H9 (cell line): Measurements from ENCODE around the gene FBXO27. TPM values are rescaled to one million over a fixed set of nuclear protein-coding genes. Genes with fewer than 3 reads are reported as not detected.

ENCODE experiments used
- DNase-seq: peaks from one replicate; pipeline ENCODE4 v3.0.0-alpha.2; 2017
- H2AFZ ChIP-seq: one replicate; pipeline ENCODE4 v1.6.1; 2013; ENCODE audit warnings: mild to moderate bottlenecking, low read length, control low read depth, moderate library complexity
- H2AK5ac ChIP-seq: 2 replicates; pipeline ENCODE4 v1.6.1; 2013; ENCODE audit warnings: low read length, control low read depth, mixed read lengths; ENCODE audit not compliant: insufficient read length
- H2BK120ac ChIP-seq: one replicate; pipeline ENCODE4 v1.6.1; 2013; ENCODE audit warnings: low read depth, mild to moderate bottlenecking, low read length, control low read depth, inconsistent platforms; ENCODE audit not compliant: poor library complexity, severe bottlenecking
- H2BK12ac ChIP-seq: 2 replicates; pipeline ENCODE4 v1.6.1; 2013; ENCODE audit warnings: low read length, control low read depth, mixed read lengths, low read depth; ENCODE audit not compliant: insufficient read length
- H2BK15ac ChIP-seq: 2 replicates; pipeline ENCODE4 v1.6.1; 2013; ENCODE audit warnings: low read depth, low read length, control low read depth
- H2BK20ac ChIP-seq: one replicate; pipeline ENCODE4 v1.6.1; 2013; ENCODE audit warnings: low read depth, mild to moderate bottlenecking, low read length, control low read depth, inconsistent platforms; ENCODE audit not compliant: poor library complexity, severe bottlenecking
- H2BK5ac ChIP-seq: 2 replicates; pipeline ENCODE4 v1.6.1; 2013; ENCODE audit warnings: low read length, control low read depth, mixed read lengths; ENCODE audit not compliant: insufficient read length
- H3K14ac ChIP-seq: 2 replicates; pipeline ENCODE4 v1.6.1; 2013; ENCODE audit warnings: low read length, control low read depth; ENCODE audit not compliant: insufficient read depth
- H3K18ac ChIP-seq: 2 replicates; pipeline ENCODE4 v1.6.1; 2013; ENCODE audit warnings: low read depth, mild to moderate bottlenecking, mixed read lengths, low read length, control low read depth; ENCODE audit not compliant: insufficient read length
- H3K23ac ChIP-seq: 2 replicates; pipeline ENCODE4 v1.6.1; 2013; ENCODE audit warnings: low read length, control low read depth, mixed read lengths, low read depth; ENCODE audit not compliant: insufficient read length
- H3K23me2 ChIP-seq: 2 replicates; pipeline ENCODE4 v1.6.1; 2013; ENCODE audit warnings: low read depth, mild to moderate bottlenecking, mixed read lengths, low read length, control low read depth; ENCODE audit not compliant: insufficient read length, poor library complexity, severe bottlenecking
- H3K27ac ChIP-seq: 2 replicates; pipeline ENCODE4 v1.5.1; 2013; ENCODE audit warnings: low read length, control low read depth, mixed read lengths, low read depth; ENCODE audit not compliant: insufficient read length
- H3K27me3 ChIP-seq: 2 replicates; pipeline ENCODE4 v1.6.1; 2013; ENCODE audit warnings: low read length, control low read depth, inconsistent platforms; ENCODE audit not compliant: insufficient read depth
- H3K4ac ChIP-seq: 2 replicates; pipeline ENCODE4 v1.6.1; 2013; ENCODE audit warnings: low read depth, mild to moderate bottlenecking, control low read depth, inconsistent platforms, low read length, moderate library complexity
- H3K4me1 ChIP-seq: 2 replicates; pipeline ENCODE4 v1.6.1; 2013; ENCODE audit warnings: low read length, control low read depth, inconsistent platforms; ENCODE audit not compliant: insufficient read depth
- H3K4me2 ChIP-seq: 2 replicates; pipeline ENCODE4 v1.6.1; 2013; ENCODE audit warnings: low read length, control low read depth, mixed read lengths; ENCODE audit not compliant: insufficient read length, insufficient read depth
- H3K56ac ChIP-seq: 2 replicates; pipeline ENCODE4 v1.6.1; 2013; ENCODE audit warnings: low read depth, mild to moderate bottlenecking, mixed read lengths, low read length, control low read depth; ENCODE audit not compliant: insufficient read length
- H3K79me1 ChIP-seq: 2 replicates; pipeline ENCODE4 v1.6.1; 2013; ENCODE audit warnings: low read depth, mild to moderate bottlenecking, moderate library complexity, low read length, control low read depth, inconsistent platforms; ENCODE audit not compliant: insufficient read depth, poor library complexity, severe bottlenecking
- H3K79me2 ChIP-seq: 2 replicates; pipeline ENCODE4 v1.6.1; 2013; ENCODE audit warnings: low read length, control low read depth, inconsistent platforms; ENCODE audit not compliant: insufficient read depth
- H3K9ac ChIP-seq: 2 replicates; pipeline ENCODE4 v1.6.1; 2013; ENCODE audit warnings: low read length, control low read depth, mixed read lengths; ENCODE audit not compliant: insufficient read length; ENCODE audit errors: extremely low read depth
- H3K9me3 ChIP-seq: one replicate; pipeline ENCODE4 v1.6.1; 2013; ENCODE audit warnings: low read depth, low read length, inconsistent platforms; ENCODE audit not compliant: control insufficient read depth
- H3T11ph ChIP-seq: one replicate; pipeline ENCODE4 v1.6.1; 2013; ENCODE audit warnings: mild to moderate bottlenecking, low read length, control low read depth, inconsistent platforms
- H4K20me1 ChIP-seq: one replicate; pipeline ENCODE4 v1.6.1; 2013; ENCODE audit not compliant: control insufficient read depth, insufficient read length, insufficient read depth
- H4K5ac ChIP-seq: 2 replicates; pipeline ENCODE4 v1.6.1; 2013; ENCODE audit warnings: low read depth, mild to moderate bottlenecking, mixed read lengths, low read length, control low read depth; ENCODE audit not compliant: insufficient read length
- H4K8ac ChIP-seq: replicated peaks from 2 replicates; pipeline ENCODE4 v1.6.1; 2013; ENCODE audit warnings: low read length, control low read depth, mixed read lengths, low read depth; ENCODE audit not compliant: insufficient read length
- H4K91ac ChIP-seq: 2 replicates; pipeline ENCODE4 v1.6.1; 2013; ENCODE audit warnings: low read depth, mild to moderate bottlenecking, moderate library complexity, mixed read lengths, low read length, control low read depth; ENCODE audit not compliant: insufficient read length
- H3K27ac Mint-ChIP-seq, 3 experiments: 2 replicates in 2 of 3; 3 replicates in 1 of 3; pipeline ENCODE4 v1.8.0; 2020 to 2021; ENCODE audit warnings: mixed read lengths in 3 of 3, mild to moderate bottlenecking in 1 of 3, moderate library complexity in 1 of 3
- H3K27me3 Mint-ChIP-seq: 2 replicates; pipeline ENCODE4 v1.8.0; 2021; ENCODE audit warnings: low read depth, mild to moderate bottlenecking, moderate library complexity, mixed read lengths
- H3K36me3 Mint-ChIP-seq, 3 experiments: 2 replicates in 2 of 3; 3 replicates in 1 of 3; pipeline ENCODE4 v1.8.0; 2020 to 2021; ENCODE audit warnings: low read depth in 3 of 3, mixed read lengths in 3 of 3; ENCODE audit not compliant: insufficient read depth in 1 of 3
- H3K4me1 Mint-ChIP-seq, 2 experiments: 2 replicates each; pipeline ENCODE4 v1.8.0; 2020; ENCODE audit warnings: mixed read lengths in 2 of 2
- H3K4me3 Mint-ChIP-seq, 2 experiments: 2 replicates in 1 of 2; 3 replicates in 1 of 2; pipeline ENCODE4 v1.8.0; 2020 to 2021; ENCODE audit warnings: mild to moderate bottlenecking in 2 of 2, mixed read lengths in 2 of 2, moderate library complexity in 1 of 2
- H3K9me3 Mint-ChIP-seq, 2 experiments: 2 replicates in 1 of 2; 3 replicates in 1 of 2; pipeline ENCODE4 v1.8.0; 2020; ENCODE audit warnings: mild to moderate bottlenecking in 2 of 2, mixed read lengths in 2 of 2, moderate library complexity in 1 of 2
- WGBS: extraction: QIAGEN DNeasy Blood & Tissue Kit; methylation state at CpG from one replicate; pipeline ENCODE4 v1.1.7; 2013; ENCODE audit warnings: missing lambda C conversion rate, low lambda C conversion rate, mixed read lengths; ENCODE audit not compliant: insufficient read length; ENCODE audit errors: extremely low coverage; 5-methylcytosine and 5-hydroxymethylcytosine counted together
- total RNA-seq: library from RNA; stranded (reverse); gene quantifications from 2 replicates; pipeline ENCODE4 v1.2.1, GENCODE V29; 2021
- TF ChIP-seq, protein P1 (sequence below): fragments of 200-600 bp; sonication (generic); conservative IDR thresholded peaks from 3 replicates; pipeline ENCODE4 v1.8.0; 2021; ENCODE audit warnings: antibody characterized with exemption, mild to moderate bottlenecking

The FBXO27 gene
- total RNA-seq, 1 experiment from 2014 or later = 14.5 TPM

DNA sequence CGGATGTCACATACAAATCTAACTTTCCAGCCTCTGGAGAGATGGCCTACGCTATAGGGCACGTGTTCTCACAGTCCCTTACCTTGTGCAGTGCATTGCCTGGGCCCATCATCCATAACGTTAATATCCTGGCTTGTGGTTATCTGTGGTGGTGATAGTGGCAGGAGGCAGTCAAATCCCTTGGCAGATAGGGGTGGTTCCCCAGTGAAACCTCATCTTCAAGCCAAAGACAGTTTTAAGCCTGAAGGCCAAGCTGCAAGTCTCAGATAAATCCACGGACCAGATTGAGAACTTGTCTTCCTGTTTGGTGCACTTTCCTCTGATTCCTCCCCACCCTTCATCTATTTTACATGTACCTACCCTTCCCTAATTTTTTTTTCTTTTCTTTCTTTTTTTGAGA, 52.5 kb downstream of the FBXO27 start:
- Histone ChIP-seq H3K4me1 (no peaks in the 10 kb centered on the region), H2AK5ac (no peak overlapping the region), H2BK20ac (no peak overlapping the region), H3K9me3 (no peaks in the 10 kb centered on the region), H4K91ac (no peak overlapping the region), H3K18ac (no peak overlapping the region), H3K79me2 (no peaks in the 10 kb centered on the region), H2BK120ac (no peak overlapping the region), H4K5ac (no peak overlapping the region), H2AFZ (no peak overlapping the region), H3K4ac (no peak overlapping the region), H3K9ac (no peak overlapping the region), H3K4me2 (no peak overlapping the region), H3K27ac (no peak overlapping the region), H3K23ac (no peak overlapping the region), H2BK12ac (no peak overlapping the region), H3K79me1 (no peaks in the 10 kb centered on the region), H3K14ac (no peak overlapping the region), H3K23me2 (peaks cover 13% of the 10 kb centered on the region), H3T11ph (no peak overlapping the region), H2BK15ac (no peak overlapping the region), H3K56ac (no peak overlapping the region), H4K8ac (no peak overlapping the region), H4K20me1 (no peaks in the 10 kb centered on the region), H2BK5ac (no peak overlapping the region), H3K27me3 (no peaks in the 10 kb centered on the region)
- Mint-ChIP-seq H3K9me3 (peaks cover 10 to 11% of the 10 kb centered on the region in 2 experiments), H3K4me3 (no peak overlapping the region), H3K4me1 (peaks cover 9 to 11% of the 10 kb centered on the region in 2 experiments), H3K27me3 (peaks cover 8% of the 10 kb centered on the region), H3K27ac (no peak overlapping the region), H3K36me3 (peaks cover 8 to 10% (median 9%) of the 10 kb centered on the region in 3 experiments)
- DNase-seq = no peak
- WGBS = no CpG with 5 or more reads among the region's 5 CpGs
- TF ChIP-seq, protein P1, sequence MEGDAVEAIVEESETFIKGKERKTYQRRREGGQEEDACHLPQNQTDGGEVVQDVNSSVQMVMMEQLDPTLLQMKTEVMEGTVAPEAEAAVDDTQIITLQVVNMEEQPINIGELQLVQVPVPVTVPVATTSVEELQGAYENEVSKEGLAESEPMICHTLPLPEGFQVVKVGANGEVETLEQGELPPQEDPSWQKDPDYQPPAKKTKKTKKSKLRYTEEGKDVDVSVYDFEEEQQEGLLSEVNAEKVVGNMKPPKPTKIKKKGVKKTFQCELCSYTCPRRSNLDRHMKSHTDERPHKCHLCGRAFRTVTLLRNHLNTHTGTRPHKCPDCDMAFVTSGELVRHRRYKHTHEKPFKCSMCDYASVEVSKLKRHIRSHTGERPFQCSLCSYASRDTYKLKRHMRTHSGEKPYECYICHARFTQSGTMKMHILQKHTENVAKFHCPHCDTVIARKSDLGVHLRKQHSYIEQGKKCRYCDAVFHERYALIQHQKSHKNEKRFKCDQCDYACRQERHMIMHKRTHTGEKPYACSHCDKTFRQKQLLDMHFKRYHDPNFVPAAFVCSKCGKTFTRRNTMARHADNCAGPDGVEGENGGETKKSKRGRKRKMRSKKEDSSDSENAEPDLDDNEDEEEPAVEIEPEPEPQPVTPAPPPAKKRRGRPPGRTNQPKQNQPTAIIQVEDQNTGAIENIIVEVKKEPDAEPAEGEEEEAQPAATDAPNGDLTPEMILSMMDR = no peak
